OCI-M1 (cell line): ENCODE data around the gene SYNE1.
"Not testable (repeated sequence)": the region's sequence is repeated elsewhere in the genome, so short reads cannot be mapped to it uniquely, and the experiment has no call there.

Experiments used
- DNase-seq: peaks from one replicate; lab custom pipeline; 2025; lab: John Stamatoyannopoulos, UW

Gene SYNE1

DNA sequence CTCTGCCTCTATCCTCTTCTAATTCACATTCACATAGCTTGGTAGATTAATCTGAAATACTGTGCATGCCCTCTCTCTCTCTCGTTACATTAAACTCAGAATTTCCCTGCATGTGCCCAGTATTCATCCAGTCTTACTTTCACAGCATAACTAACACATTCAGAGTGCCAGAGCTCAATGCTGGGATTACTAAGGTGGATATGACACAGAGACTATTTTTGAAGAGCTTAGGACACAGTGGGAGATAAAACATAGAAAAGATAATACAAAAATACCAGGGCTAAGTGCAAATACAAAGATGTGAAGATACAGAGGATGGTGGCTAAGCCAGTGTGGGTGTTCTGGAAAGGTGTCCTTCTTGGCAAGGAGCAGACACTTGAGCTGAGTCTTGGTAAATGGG is 6.3 kb downstream of the SYNE1 start:
- no peak for DNase-seq

DNA sequence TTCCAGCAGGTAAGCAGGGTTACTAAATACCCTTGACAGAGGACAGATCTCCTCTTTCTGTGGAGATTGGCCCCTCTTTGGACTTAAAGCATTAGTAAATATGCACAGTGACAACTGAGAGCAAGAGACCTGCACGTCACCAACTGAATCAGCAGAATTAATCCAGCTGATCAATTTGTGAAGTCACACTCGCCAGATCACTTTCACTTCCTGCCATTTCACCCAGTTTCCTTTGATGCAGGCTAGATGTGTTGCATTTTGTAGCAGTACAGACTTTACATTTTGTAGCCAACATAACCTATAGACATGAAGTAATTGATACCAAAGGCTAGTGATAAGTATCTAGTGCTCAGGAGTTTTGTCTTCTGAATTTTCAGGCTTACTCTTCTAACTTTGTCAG is 11.9 kb downstream of the SYNE1 start:
- no peak for DNase-seq

DNA sequence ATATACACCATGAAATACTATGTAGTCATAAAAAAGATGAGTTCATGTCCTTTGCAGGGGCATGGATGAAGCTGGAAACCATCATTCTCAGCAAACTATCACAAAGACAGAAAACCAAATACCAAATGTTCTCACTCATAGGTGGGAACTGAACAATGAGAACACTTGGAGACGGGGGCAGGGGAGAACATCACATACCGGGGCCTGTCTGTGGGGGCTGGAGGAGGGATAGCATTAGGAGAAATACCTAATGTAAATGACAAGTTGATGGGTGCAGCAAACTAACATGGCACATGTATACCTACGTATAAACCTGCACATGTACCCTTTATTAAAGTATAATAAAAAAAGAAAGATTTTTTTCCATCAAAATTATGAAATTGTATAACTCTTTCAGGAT is 22.4 kb downstream of the SYNE1 start:
- DNase-seq: not testable (repeated sequence)

DNA sequence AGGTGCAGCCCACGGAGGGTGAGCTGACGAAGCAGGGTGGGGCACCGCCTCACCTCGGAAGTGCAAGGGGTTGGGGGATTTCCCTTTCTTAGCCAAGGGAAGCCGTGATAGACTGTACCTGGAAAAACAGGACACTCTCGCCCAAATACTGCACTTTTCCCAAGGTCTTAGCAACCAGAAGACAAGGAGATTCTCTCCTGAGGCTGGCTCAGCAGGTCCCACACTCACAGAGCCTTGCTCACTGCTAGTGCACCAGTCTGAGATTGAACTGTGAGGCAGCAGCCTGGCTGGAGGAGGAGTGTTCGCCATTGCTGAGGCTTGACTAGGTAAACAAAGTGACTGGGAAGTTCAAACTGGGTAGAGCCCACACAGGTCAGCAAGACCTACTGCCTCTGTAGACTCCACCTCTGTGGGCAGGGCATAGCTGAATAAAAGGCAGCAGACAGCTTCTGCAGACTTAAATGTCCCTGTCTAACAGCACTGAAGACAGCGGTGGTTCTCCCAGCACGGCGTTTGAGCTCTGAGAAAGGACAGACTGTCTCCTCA is 28.0 kb downstream of the SYNE1 start:
- no peak for DNase-seq

DNA sequence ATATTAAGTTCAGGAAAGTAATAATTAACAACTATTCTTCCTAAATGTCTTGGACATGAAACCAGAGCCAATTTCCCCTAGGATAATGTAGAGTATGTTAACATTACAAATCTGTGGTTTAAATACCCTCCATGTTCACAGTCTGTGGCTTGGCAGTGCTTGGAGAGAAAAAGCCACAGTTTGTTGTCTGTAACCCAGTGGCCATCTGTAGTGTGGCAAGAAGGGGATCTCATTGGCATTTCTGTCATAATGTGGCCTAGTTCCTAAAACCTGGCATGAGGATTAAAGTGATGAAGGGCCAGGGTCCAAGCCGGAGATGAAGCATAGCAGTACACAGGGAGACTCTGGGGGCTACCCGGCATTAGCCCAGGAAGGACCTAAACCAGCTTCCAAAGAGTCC is 31.2 kb downstream of the SYNE1 start:
- DNase-seq: no peak

DNA sequence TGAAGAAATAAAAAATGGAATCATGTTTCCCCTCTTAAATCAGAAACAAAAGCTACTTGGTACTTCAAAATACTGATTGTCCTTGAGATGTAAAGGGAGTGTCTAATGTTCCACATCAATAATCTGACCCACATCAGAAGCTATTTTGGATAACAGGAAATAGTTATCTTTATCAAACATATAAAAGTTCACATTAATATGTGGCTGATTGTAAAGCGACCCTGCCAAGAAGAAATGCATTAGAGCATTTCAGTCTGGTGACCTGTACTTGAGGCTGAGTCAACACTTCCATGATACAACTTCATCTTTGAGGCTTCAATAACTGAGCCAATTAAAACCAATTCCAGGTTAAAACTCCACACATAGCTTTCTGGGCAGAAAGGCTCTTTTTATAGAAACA is 31.8 kb downstream of the SYNE1 start:
- no peak for DNase-seq

DNA sequence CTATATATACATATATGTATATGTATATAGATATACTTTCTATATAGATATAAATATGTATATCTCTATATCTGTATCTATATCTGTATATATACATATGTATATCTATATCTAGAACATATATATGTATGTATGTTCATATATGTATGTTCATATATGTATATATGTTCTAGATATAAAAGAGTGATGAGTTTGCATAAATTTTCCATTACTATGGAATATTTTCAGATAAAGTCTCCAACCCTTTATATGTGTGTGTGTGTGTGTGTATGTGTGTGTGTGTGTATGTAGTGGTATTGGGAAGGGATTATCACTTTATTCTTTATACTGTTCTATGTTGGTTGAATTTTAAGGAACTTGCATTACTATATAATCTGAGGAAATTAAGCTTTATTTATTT is 33.3 kb downstream of the SYNE1 start:
- no peak for DNase-seq

DNA sequence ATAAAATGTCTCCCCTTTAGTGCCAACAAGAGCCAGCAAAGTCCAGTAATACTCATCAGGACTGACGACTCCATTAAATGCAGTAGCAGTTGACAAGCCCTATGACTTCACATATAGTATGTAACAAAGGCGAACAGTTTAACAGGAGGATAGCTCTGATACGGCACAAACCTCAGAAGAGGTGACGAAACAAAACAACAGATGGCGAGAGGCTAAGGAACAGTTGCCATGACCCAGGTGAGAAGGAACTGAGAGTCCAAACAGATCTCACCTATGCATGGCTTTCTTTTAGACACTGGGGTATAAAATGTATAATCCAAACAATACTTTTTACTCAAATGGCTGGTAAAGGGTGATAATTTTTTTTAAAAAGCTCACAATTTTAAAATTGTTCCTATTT is 37.1 kb downstream of the SYNE1 start:
- DNase-seq: no peak

DNA sequence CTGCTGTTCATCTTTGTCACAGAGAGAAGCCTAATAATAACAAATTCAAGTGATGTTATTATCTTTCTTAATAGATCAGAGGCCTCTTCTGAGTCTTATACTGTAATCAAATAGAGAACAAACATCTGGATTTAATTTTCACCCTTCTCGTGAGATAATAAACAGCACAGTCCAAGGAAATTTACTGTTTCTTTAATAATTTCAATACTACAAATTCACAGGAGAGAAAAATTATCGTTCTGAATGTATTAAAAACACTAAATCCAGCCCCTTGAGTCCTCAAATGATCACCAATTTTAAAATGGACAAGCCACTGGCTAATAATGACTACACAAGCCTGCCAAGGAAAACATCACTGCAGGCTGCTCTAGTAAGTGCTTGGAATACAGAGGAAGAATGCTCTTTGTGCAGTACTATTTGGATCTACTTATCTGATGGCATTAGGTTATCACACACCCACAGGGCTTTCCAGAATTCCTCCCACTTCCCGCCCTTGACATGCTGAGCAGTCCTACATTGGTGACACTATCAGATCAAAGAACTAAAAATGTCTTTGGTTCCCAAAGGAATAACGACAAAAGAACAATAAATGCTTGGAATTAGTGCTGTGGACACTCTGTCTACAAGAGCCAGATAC is 38.1 kb downstream of the SYNE1 start:
- no peak for DNase-seq

DNA sequence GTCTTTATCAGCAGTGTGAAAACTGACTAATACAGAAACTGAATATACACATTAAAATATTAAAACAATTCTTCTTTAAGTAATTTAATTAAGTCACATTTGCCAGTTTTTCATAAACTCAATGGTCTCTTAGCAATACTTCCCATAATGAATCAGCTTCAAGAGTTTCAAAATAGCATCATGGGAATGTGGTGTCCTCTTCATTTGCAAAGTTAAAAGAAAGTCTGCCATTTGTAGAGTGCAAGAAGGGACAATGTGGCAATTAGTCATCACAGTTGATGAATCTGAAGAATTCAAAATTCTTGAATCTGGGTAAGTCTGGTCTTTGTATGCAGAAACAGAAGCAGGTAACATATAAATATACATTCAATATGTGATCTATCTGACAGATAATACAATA is 38.7 kb downstream of the SYNE1 start:
- no peak for DNase-seq

DNA sequence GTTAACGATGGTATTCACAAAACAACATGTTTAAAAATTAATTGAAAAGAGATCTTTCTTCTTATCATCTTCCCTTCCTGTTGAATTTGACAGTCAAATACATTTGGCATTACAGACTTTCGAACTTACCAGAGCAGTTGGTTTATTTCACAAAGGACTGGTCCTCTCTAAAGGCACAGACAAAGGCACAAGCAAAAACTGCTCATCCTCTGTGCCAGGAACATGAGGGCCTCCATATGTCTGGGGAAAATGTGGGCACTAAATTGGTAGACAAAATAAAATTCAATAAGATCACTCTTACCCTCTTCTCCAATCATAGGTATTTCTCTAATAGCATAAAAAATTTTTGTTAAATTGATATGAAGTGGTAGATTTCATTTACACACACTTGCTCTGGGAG is 40.4 kb downstream of the SYNE1 start:
- DNase-seq: no peak

DNA sequence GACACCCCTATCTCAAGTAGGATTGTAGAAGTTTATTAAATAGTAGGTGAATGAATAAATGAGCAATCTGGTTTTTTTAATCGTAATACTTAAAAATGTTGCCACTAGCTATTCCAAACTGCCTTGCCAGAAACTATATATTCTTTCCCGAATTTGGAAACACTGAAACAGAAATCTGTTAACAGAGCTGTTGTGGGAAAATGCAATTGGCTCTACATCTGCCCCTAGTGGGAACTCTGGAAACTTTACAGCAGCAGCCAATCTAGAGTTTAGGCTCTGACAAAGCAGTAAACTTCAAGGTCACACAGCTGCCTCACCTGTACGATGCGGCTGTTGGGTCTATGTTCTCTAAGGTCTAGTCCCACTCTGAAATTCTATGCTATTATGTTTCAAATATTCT is 41.7 kb downstream of the SYNE1 start:
- peak; percentile 27 for DNase-seq

DNA sequence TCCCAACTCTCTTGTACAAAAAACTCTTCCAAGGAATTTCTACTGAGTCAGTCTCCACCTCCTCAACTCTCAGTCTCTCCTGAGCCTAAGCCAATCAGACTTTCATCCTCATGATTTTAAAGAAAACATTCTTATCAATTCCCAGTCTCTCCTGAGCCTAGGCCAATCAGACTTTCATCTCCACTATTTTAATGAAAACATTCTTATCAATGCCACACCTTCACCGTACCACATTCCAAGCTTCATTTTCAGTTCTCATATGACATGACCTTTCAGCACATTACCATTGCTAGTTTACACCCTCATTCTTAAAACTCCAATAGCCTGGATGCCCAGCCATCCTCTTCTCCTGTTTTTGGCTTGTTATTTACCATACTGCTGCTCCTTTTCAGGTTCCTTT is 42.5 kb downstream of the SYNE1 start:
- DNase-seq: no peak

DNA sequence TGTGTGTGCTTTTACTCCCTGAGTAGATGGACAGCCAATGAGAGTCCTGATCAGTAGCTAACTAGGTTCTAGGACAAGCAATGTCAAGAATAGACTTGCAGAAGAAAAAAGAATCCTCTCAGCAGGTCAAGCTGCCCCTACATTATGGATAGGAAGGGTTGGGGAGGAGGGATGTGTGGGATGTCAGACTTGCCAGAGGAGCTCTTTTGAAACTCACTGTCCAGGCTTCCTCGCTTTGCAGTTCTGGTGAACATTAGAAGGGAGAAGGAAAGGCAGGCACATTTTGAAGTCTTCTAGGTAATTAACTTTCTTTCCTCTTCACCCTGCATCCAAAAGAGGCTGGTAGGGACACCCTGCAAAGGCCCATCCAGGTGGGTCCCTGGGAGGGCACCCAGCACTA is 48.7 kb downstream of the SYNE1 start:
- no peak for DNase-seq

DNA sequence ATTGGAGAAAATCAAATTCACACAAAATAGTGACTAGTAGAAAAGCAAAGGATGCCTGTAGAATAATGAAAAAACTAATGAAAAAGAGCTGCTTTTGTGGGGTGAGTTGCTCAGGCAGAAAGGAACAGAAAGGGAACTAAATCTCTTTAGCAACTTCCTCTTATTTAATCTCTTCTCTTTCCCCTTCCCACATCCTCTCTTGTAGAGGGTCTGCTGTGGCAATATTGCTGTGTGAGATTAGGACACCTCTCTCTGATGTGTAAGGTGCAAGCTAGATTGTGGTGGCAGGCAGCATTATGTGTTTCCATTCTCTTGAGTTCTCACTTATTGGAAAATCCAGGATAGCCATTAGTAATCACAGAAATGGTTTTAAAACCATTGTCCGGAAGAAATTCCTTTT is 49.7 kb downstream of the SYNE1 start:
- DNase-seq: peak; percentile 85

DNA sequence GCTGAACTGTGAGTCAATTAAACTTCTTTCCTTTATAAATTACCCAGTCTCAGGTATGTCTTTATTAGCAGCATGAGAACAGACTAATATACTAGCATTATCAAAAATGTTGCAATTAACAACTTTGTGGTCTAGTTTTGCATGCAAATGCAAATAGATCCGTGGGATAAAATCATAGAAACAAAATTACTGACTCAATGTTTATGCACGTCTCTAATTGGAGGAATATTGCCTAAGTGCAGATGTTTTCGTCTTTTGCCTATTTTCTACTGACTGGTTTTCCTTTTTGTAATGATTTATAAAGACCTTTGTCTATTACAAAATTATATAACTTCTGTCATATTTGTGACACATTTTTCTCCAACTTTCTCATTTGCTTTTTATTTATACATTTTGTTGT is 51.9 kb downstream of the SYNE1 start:
- no peak for DNase-seq

DNA sequence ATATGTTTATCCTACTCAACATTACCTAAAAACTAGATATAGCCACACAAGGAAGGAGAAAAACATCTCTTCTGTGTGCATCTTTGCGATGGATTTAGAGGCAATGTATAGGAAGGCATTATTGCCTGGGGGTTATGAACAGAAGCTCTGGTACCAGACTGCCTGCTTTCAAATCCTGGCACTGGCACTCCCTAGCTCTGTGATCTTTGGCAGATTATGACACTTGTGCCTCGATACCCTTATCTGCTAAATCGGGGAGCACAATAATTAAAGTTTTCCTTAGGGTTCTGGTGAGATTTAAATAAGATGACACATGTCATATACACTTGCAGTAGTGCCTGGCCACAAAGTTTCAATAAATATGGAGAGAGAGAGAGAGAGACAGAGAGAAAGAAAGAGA is 53.3 kb downstream of the SYNE1 start:
- DNase-seq: no peak

DNA sequence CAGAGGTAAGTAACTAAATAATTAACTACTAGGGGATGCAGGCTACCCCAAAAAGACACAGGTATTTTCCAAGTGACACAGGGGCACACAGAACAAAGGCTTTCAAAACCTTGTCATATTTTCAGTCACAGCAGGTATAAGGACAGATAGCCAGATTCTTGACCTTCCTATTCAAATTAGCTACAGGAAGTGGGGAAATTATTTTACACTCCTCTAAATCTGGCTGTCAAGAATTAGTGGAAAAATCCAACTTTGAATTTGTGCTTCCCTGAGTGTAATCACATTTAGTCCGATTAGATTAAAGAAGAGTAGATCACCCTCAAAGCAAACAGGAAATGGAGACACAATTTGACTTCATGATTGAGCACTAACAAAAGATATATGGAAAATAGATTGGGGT is 60.6 kb downstream of the SYNE1 start:
- no peak for DNase-seq

DNA sequence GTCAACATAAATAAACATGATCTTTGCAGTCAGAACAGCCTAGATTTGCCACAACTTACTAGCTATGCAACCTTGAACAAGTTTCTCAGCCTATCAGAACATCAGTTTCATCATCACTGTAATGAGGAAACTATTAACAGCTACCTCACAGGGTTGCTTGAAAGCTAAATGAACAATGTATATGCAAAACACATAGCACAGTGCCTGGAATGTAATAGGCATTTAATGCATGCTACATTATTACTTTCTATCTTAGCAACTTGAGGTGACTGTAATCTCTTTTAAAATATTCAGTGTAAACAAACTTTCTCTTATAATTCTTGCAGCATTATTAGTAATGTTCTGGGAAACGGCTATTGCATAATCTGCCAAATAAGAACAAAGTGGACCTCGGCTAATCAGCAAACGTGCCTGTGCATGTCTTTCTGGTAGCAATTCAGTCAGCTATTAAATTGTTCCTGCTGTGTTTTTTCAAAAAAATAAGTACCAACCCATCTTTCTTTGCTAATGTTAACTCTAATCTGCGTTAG is 61.5 kb downstream of the SYNE1 start:
- DNase-seq: no peak

DNA sequence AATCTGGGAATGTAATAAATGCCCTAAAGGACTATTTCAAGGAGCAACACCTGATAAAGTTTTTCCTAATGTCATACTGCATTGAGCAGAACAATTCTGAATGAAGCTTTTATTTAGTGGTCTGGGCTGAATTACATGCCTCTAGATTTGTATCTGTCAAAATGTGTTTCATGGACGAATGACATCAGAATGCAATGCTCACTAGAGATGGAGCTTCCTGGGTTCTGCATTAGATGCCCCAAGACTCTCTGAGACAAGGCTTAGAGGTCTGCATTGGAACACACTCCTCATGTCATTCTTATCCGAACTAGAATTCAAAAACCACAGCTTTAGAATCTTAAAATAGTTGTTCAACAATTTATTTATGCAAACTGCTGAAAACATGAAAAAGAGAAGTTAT is 62.0 kb downstream of the SYNE1 start:
- no peak for DNase-seq

DNA sequence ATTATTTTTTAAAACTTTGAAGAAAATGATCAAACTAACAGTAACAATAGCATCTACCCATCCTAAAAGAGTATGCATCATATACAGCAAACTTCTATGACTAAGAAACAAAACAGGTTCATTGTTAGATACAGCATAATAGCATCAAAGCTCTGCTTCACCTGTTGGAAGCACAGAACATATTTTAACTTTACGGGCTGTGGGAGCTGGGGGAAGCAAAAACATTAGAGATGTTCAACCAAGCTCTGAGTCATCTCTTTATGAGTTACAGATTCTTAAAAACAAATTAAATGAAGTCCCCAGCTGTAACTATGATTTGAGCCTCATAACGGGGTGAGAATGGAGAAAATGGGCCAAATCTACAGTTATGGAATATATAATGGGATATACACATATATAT is 63.4 kb downstream of the SYNE1 start:
- no peak for DNase-seq

DNA sequence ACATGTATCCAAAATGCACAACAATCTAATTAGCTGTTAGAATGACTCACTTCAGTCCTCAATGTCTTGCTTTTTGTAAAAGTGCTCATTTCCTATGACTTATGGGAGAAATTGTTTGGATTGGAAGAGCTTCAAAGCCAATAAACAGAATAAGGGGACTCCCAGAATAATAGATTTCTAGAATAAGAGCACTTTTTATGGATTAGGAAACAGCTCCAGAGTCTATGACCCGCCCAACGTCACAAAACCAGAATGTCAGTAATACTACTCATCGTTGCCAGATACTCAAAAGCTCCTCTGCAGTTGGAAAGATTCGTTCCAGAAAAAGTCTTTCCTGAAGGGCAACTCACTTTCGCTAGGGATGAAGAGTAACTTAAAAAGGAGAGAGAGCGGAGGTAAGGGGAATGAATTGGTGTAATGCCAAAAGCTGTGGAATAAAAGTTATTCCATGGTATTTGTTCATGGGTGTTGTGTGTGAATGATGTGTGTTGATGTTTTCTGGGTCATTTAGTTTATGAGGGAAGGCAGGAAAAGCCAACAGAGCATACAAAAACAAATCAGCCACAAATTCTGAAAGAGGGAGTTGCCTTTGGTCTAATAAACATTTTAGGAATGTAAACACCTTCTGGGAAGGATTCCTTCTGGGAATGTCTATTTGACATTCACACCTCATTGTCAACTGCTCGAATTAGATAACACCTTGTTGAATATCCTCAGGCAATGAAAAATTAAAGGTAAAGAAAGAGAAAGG is 64.6 kb downstream of the SYNE1 start:
- no peak for DNase-seq

DNA sequence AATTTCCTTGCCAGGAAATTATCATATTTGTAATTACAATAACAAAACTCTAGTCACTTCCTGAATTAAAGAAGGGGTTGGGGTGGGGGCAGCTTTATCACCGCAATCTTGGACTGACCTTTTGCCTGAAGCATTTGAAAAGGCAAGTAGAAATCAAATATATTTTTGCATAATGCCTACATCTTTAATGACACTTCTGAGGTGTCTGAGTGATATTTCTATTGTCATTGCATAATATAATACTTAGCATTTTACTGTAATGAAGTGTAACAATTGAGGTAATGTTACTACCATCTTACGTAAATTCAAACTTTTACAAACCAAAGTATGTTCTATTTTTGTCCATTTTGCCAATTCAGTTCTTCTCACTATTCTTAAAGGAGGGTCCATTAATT is 65.2 kb downstream of the SYNE1 start:
- DNase-seq: no peak

DNA sequence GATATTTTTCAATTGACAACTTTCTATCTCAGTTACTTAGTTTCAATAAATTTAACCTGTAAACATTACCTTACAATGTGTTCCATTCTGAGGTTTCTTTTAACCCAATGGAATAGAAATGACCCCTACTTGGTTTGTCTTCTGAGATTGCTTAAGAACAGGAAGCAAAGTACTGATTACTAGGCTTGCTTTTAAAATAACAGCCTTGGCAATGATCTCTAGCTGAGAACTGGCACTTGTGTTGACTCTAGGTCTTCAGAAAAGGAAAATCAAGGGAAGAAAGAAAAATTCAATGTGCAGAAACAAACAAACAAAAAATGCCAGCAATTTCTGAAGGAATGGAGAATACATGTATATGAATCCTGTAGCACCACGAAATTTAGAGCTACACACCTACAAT is 66.1 kb downstream of the SYNE1 start:
- no peak for DNase-seq
